ENCODE data around the gene DOHH. TPM values are rescaled to one million over a fixed set of nuclear protein-coding genes. Genes with fewer than 3 reads are reported as not detected.

Gene DOHH
- total and polyA plus RNA-seq, 2 experiments from 2014 or later, result 19.0 to 34.7 TPM

DNA sequence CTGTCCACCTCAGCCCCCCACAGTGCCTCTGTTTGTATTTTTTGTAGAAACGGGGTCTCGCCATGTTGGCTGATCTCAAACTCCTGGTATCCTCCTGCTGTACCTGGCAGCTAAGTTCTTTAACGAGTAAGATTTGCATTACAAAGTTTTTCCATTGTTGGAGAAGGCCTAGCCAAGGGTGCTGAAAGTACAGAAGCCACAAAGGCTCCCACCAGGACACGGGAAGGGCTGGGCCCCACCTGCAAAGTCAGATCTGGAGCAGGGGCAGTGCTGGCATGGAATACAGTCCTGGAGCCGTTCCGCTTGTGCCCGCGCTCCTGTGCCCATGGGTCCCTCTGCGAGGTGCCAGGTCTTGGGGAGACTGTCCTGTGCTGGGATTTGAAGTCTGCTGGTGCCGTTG is 17.8 kb upstream of the DOHH start:
- no peaks in the 10 kb centered on the region; the same call in 1 of the 3 replicates for H3K9me3 Mint-ChIP-seq

DNA sequence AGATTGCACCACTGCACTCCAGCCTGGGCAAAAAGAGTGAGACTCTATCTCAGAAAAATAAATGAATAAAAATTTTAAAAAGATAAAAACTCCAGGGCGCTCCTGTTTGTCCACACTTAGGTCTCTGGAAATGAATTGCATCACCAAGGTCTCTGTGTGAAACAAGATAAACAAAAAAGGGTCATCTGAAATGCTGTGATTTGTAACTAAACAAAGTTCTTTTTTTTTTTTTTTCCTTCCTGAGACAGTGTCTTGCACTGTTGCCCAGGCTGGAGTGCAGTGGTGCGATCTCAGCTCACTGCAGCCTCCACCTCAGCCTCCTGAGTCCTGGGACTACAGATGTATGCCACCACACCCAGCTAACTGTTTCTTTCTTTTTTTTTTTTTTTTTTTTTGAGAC is 17.2 kb upstream of the DOHH start:
- Histone ChIP-seq H3K27me3 (ENCODE audit: insufficient read depth) (no peaks in the 10 kb centered on the region), H3K4me3 (no peak overlapping the region), H3K27ac (ENCODE audit: low read depth) (peak overlapping the region; percentile 11; the same call in 1 of the 2 replicates), H4K20me1 (replicated peaks; ENCODE audit: insufficient read depth) (no peaks in the 10 kb centered on the region; the same call in 1 of the 2 replicates), H2AFZ (no peak overlapping the region), H3K36me3 (ENCODE audit: insufficient read depth) (no peaks in the 10 kb centered on the region), H3K4me1 (ENCODE audit: insufficient read depth) (peaks cover 29% of the 10 kb centered on the region), H3K9me2 (ENCODE audit: insufficient read depth) (no peaks in the 10 kb centered on the region), H3K79me2 (replicated peaks; ENCODE audit: insufficient read depth) (peaks cover 62% of the 10 kb centered on the region), H3F3A (replicated peaks; ENCODE audit: low read depth) (no peaks in the 10 kb centered on the region), H3K4me2 (no peak overlapping the region)
- Mint-ChIP-seq H3K36me3 (ENCODE audit: low read depth) (peaks cover 9% of the 10 kb centered on the region), H3K27ac (no peak overlapping the region; the same call in 1 of the 2 replicates), H3K4me1 (peaks cover 41% of the 10 kb centered on the region), H3K27me3 (ENCODE audit: insufficient read depth, low read depth, poor library complexity) (peaks cover 11% of the 10 kb centered on the region), H3K9me3 (no peaks in the 10 kb centered on the region; the same call in 1 of the 3 replicates), H3K4me3 (no peak overlapping the region)
- DNase-seq (ENCODE audit: low spot score) (no peak), ATAC-seq (no peak)
- TF ChIP-seq, protein P1, sequence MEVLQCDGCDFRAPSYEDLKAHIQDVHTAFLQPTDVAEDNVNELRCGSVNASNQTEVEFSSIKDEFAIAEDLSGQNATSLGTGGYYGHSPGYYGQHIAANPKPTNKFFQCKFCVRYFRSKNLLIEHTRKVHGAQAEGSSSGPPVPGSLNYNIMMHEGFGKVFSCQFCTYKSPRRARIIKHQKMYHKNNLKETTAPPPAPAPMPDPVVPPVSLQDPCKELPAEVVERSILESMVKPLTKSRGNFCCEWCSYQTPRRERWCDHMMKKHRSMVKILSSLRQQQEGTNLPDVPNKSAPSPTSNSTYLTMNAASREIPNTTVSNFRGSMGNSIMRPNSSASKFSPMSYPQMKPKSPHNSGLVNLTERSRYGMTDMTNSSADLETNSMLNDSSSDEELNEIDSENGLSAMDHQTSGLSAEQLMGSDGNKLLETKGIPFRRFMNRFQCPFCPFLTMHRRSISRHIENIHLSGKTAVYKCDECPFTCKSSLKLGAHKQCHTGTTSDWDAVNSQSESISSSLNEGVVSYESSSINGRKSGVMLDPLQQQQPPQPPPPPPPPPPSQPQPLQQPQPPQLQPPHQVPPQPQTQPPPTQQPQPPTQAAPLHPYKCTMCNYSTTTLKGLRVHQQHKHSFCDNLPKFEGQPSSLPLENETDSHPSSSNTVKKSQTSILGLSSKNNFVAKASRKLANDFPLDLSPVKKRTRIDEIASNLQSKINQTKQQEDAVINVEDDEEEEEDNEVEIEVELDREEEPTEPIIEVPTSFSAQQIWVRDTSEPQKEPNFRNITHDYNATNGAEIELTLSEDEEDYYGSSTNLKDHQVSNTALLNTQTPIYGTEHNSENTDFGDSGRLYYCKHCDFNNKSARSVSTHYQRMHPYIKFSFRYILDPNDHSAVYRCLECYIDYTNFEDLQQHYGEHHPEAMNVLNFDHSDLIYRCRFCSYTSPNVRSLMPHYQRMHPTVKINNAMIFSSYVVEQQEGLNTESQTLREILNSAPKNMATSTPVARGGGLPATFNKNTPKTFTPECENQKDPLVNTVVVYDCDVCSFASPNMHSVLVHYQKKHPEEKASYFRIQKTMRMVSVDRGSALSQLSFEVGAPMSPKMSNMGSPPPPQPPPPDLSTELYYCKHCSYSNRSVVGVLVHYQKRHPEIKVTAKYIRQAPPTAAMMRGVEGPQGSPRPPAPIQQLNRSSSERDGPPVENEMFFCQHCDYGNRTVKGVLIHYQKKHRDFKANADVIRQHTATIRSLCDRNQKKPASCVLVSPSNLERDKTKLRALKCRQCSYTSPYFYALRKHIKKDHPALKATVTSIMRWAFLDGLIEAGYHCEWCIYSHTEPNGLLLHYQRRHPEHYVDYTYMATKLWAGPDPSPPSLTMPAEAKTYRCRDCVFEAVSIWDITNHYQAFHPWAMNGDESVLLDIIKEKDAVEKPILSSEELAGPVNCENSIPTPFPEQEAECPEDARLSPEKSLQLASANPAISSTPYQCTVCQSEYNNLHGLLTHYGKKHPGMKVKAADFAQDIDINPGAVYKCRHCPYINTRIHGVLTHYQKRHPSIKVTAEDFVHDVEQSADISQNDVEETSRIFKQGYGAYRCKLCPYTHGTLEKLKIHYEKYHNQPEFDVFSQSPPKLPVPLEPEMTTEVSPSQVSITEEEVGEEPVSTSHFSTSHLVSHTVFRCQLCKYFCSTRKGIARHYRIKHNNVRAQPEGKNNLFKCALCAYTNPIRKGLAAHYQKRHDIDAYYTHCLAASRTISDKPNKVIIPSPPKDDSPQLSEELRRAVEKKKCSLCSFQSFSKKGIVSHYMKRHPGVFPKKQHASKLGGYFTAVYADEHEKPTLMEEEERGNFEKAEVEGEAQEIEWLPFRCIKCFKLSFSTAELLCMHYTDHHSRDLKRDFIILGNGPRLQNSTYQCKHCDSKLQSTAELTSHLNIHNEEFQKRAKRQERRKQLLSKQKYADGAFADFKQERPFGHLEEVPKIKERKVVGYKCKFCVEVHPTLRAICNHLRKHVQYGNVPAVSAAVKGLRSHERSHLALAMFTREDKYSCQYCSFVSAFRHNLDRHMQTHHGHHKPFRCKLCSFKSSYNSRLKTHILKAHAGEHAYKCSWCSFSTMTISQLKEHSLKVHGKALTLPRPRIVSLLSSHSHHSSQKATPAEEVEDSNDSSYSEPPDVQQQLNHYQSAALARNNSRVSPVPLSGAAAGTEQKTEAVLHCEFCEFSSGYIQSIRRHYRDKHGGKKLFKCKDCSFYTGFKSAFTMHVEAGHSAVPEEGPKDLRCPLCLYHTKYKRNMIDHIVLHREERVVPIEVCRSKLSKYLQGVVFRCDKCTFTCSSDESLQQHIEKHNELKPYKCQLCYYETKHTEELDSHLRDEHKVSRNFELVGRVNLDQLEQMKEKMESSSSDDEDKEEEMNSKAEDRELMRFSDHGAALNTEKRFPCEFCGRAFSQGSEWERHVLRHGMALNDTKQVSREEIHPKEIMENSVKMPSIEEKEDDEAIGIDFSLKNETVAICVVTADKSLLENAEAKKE (CRISPR knock-in tag; IDR thresholded peaks at IDR 0.05), result no peak
- TF ChIP-seq POLR2AphosphoS5 (IDR thresholded peaks at IDR 0.05; ENCODE audit: low read depth) (no peak), EZH2 (IDR thresholded peaks at IDR 0.05; ENCODE audit: low read depth, unreplicated experiment) (no peak)
- TF ChIP-seq, protein P2, sequence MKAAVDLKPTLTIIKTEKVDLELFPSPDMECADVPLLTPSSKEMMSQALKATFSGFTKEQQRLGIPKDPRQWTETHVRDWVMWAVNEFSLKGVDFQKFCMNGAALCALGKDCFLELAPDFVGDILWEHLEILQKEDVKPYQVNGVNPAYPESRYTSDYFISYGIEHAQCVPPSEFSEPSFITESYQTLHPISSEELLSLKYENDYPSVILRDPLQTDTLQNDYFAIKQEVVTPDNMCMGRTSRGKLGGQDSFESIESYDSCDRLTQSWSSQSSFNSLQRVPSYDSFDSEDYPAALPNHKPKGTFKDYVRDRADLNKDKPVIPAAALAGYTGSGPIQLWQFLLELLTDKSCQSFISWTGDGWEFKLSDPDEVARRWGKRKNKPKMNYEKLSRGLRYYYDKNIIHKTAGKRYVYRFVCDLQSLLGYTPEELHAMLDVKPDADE (IDR thresholded peaks at IDR 0.05), result no peak
- TF ChIP-seq, protein P3, sequence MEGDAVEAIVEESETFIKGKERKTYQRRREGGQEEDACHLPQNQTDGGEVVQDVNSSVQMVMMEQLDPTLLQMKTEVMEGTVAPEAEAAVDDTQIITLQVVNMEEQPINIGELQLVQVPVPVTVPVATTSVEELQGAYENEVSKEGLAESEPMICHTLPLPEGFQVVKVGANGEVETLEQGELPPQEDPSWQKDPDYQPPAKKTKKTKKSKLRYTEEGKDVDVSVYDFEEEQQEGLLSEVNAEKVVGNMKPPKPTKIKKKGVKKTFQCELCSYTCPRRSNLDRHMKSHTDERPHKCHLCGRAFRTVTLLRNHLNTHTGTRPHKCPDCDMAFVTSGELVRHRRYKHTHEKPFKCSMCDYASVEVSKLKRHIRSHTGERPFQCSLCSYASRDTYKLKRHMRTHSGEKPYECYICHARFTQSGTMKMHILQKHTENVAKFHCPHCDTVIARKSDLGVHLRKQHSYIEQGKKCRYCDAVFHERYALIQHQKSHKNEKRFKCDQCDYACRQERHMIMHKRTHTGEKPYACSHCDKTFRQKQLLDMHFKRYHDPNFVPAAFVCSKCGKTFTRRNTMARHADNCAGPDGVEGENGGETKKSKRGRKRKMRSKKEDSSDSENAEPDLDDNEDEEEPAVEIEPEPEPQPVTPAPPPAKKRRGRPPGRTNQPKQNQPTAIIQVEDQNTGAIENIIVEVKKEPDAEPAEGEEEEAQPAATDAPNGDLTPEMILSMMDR (conservative IDR thresholded peaks at IDR 0.05; ENCODE audit: low read depth in 2 of 2), result no peak

More for the DNA sequence above, 17.8 kb upstream of the DOHH start:
- Histone ChIP-seq H3K27ac (ENCODE audit: low read depth) (peak overlapping the region; percentile 12; the same call in 1 of the 2 replicates), H3F3A (replicated peaks; ENCODE audit: low read depth) (no peaks in the 10 kb centered on the region), H2AFZ (no peak overlapping the region), H3K27me3 (ENCODE audit: insufficient read depth) (no peaks in the 10 kb centered on the region), H3K4me2 (peak overlapping the region; percentile 70), H3K79me2 (replicated peaks; ENCODE audit: insufficient read depth) (peaks cover 60% of the 10 kb centered on the region), H3K4me3 (peak overlapping the region; percentile 27; the same call in 1 of the 2 replicates), H3K36me3 (ENCODE audit: insufficient read depth) (no peaks in the 10 kb centered on the region), H4K20me1 (replicated peaks; ENCODE audit: insufficient read depth) (no peaks in the 10 kb centered on the region; the same call in 1 of the 2 replicates), H3K9me2 (ENCODE audit: insufficient read depth) (no peaks in the 10 kb centered on the region), H3K4me1 (ENCODE audit: insufficient read depth) (peaks cover 29% of the 10 kb centered on the region)
- peak overlapping the region; percentile 87 for H3K27ac Mint-ChIP-seq
- peaks cover 40% of the 10 kb centered on the region for H3K4me1 Mint-ChIP-seq
- peaks cover 11% of the 10 kb centered on the region for H3K27me3 Mint-ChIP-seq (ENCODE audit: insufficient read depth, low read depth, poor library complexity)
- H3K36me3 Mint-ChIP-seq (ENCODE audit: low read depth), result peaks cover 9% of the 10 kb centered on the region
- DNase-seq (ENCODE audit: low spot score) (peak; percentile 61), ATAC-seq (peak; percentile 70)
- TF ChIP-seq, protein P2 (IDR thresholded peaks at IDR 0.05), result no peak
- TF ChIP-seq EZH2phosphoT487 (IDR thresholded peaks at IDR 0.05; ENCODE audit: unreplicated experiment), result no peak
- peak; percentile 67 for TF ChIP-seq NANOG (IDR thresholded peaks at IDR 0.05; ENCODE audit: borderline replicate concordance)
- H3K4me3 Mint-ChIP-seq, result peak overlapping the region; percentile 48
